ENCODE results near the gene VTN. TPM values are rescaled to one million over a fixed set of nuclear protein-coding genes. Genes with fewer than 3 reads are reported as not detected.

VTN gene
- polyA plus RNA-seq, 1 donor (not counting 4 experiments of a cell fraction or from before 2014, with no cell fraction given), result not detected

- H3K27me3 ChIP-seq (ENCODE audit: control insufficient read depth, extremely low read depth, insufficient read depth, low read length), result no peaks in the 10 kb centered on the region
- H3K4me3 ChIP-seq (ENCODE audit: control insufficient read depth in 2 of 3, extremely low read depth in 1 of 3, insufficient read depth in 2 of 3, low read depth in 1 of 3, low read length in 3 of 3), result no peak overlapping the region
- no peaks in the 10 kb centered on the region for H3K9me3 ChIP-seq (ENCODE audit: control insufficient read depth, low read depth, low read length)
- peaks cover 36% of the 10 kb centered on the region for H3K4me1 ChIP-seq (ENCODE audit: control insufficient read depth, extremely low read depth, insufficient read depth, low read length)
- no peak overlapping the region for H3K4me2 ChIP-seq (ENCODE audit: control insufficient read depth, extremely low read depth, insufficient read depth, low read depth, low read length)
- TF ChIP-seq CTCF (optimal IDR thresholded peaks at IDR 0.05 in 1 of 3, IDR thresholded peaks at IDR 0.05 in 1 of 3, conservative IDR thresholded peaks at IDR 0.05 in 1 of 3; ENCODE audit: extremely low read depth in 1 of 3, insufficient read depth in 2 of 3, low read length in 3 of 3), result no peak
- no peak for TF ChIP-seq EZH2 (IDR thresholded peaks at IDR 0.05; ENCODE audit: low read length)
- dilution Hi-C loops (cut with MboI; ENCODE audit: extremely low pct_ligation_motif_present, low sequenced_read_pairs), result no loop called here
- H3K27ac ChIP-seq (ENCODE audit: control insufficient read depth, insufficient read depth, low read length), result no peak overlapping the region
- H4K20me1 ChIP-seq (ENCODE audit: control insufficient read depth, extremely low read depth, insufficient read depth, low read length), result no peaks in the 10 kb centered on the region
- no peak overlapping the region for H3K9ac ChIP-seq (ENCODE audit: control insufficient read depth, extremely low read depth, insufficient read depth, low read length)
- no peak for FAIRE-seq
- no peak for DNase-seq (ENCODE audit: low read depth, low spot score)
- H3K9me1 ChIP-seq (ENCODE audit: control insufficient read depth, extremely low read depth, insufficient read depth, low read length), result no peaks in the 10 kb centered on the region
- no peaks in the 10 kb centered on the region for H3K79me2 ChIP-seq (ENCODE audit: control insufficient read depth, insufficient read depth, low read length)
- H3K36me3 ChIP-seq (ENCODE audit: control insufficient read depth in 2 of 2, extremely low read depth in 1 of 2, insufficient read depth in 2 of 2, low read length in 2 of 2), result no peaks in the 10 kb centered on the region
- H2AFZ ChIP-seq (ENCODE audit: control insufficient read depth, low read length), result no peak overlapping the region
These were observed 34.3 kb upstream of the VTN start for GRCh38 chr17:28404461-28404811.

- TF ChIP-seq EZH2 (IDR thresholded peaks at IDR 0.05; ENCODE audit: low read length), result no peak
- no peak for TF ChIP-seq CTCF (optimal IDR thresholded peaks at IDR 0.05 in 1 of 3, IDR thresholded peaks at IDR 0.05 in 1 of 3, conservative IDR thresholded peaks at IDR 0.05 in 1 of 3; ENCODE audit: extremely low read depth in 1 of 3, insufficient read depth in 2 of 3, low read length in 3 of 3)
- H2AFZ ChIP-seq (ENCODE audit: control insufficient read depth, low read length), result no peak overlapping the region
- H3K79me2 ChIP-seq (ENCODE audit: control insufficient read depth, insufficient read depth, low read length), result no peaks in the 10 kb centered on the region
- dilution Hi-C loops (cut with MboI; ENCODE audit: extremely low pct_ligation_motif_present, low sequenced_read_pairs), result no loop called here
- H3K9ac ChIP-seq (ENCODE audit: control insufficient read depth, extremely low read depth, insufficient read depth, low read length), result no peak overlapping the region
- FAIRE-seq (no peak), DNase-seq (ENCODE audit: low read depth, low spot score) (no peak)
- H4K20me1 ChIP-seq (ENCODE audit: control insufficient read depth, extremely low read depth, insufficient read depth, low read length), result no peaks in the 10 kb centered on the region
- no peak overlapping the region for H3K27ac ChIP-seq (ENCODE audit: control insufficient read depth, insufficient read depth, low read length)
- H3K9me1 ChIP-seq (ENCODE audit: control insufficient read depth, extremely low read depth, insufficient read depth, low read length), result no peaks in the 10 kb centered on the region
- H3K4me3 ChIP-seq (ENCODE audit: control insufficient read depth in 2 of 3, extremely low read depth in 1 of 3, insufficient read depth in 2 of 3, low read depth in 1 of 3, low read length in 3 of 3), result no peak overlapping the region
- H3K36me3 ChIP-seq (ENCODE audit: control insufficient read depth in 2 of 2, extremely low read depth in 1 of 2, insufficient read depth in 2 of 2, low read length in 2 of 2), result no peaks in the 10 kb centered on the region
- H3K27me3 ChIP-seq (ENCODE audit: control insufficient read depth, extremely low read depth, insufficient read depth, low read length), result no peaks in the 10 kb centered on the region
- H3K9me3 ChIP-seq (ENCODE audit: control insufficient read depth, low read depth, low read length), result no peaks in the 10 kb centered on the region
- H3K4me2 ChIP-seq (ENCODE audit: control insufficient read depth, extremely low read depth, insufficient read depth, low read depth, low read length), result no peak overlapping the region
- H3K4me1 ChIP-seq (ENCODE audit: control insufficient read depth, extremely low read depth, insufficient read depth, low read length), result peaks cover 36% of the 10 kb centered on the region
These were observed 33.9 kb upstream of the VTN start for GRCh38 chr17:28404007-28404406.

Measured in keratinocyte (primary cell).